A673 (cell line): ENCODE measurements around the gene INTS11.

ENCODE experiments used
- EZH2 ChIP-seq: fragments of 200-600 bp; sonication (generic); IDR thresholded peaks from 2 replicates; pipeline ENCODE4 v1.6.1; 2017; ENCODE audit warnings: borderline replicate concordance, low read depth, mild to moderate bottlenecking, mixed read lengths, antibody characterized with exemption, low read length; ENCODE audit not compliant: poor library complexity, severe bottlenecking
- TF ChIP-seq, protein P1 (sequence below): fragments of 300-800, 200-600 bp; sonication (generic); conservative IDR thresholded peaks from 2 replicates; pipeline ENCODE4 v1.5.1; 2017; ENCODE audit warnings: low read depth, mild to moderate bottlenecking, antibody characterized with exemption, low read length, moderate library complexity, mixed read lengths

DNA sequence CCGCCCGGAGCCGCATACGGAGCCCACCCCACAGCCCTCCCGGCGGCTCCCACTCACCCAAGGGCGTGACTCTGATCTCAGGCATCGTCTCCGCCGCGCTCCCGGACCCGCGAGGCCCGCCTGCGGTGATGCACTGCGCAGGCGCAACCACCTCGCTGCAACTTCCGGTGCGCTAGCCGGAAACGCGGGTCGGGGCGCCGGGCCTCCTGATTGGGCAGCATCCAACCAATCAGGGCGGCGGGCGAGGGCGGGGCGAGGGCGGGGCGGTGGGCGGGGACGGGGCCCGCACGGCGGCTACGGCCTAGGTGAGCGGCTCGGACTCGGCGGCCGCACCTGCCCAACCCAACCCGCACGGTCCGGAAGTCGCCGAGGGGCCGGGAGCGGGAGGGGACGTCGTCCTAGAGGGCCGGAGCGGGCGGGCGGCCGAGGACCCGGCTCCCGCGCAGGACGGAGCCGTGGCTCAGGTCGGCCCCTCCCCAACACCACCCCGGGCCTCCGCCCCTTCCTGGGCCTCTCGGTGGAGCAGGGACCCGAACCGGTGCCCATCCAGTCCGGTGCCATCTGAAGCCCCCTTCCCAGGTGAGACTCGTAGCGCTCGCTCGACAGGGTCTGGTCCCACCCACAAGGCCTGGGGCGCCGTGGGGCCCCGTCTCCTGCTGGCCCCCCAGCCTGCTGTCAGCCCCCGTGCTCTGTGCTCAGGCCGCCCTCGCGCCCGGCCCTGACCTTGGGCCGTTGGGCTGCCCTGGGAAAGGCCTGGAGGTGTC is at the start of gene INTS11, which contains the start of gene CPTP:
- TF ChIP-seq, protein P1, sequence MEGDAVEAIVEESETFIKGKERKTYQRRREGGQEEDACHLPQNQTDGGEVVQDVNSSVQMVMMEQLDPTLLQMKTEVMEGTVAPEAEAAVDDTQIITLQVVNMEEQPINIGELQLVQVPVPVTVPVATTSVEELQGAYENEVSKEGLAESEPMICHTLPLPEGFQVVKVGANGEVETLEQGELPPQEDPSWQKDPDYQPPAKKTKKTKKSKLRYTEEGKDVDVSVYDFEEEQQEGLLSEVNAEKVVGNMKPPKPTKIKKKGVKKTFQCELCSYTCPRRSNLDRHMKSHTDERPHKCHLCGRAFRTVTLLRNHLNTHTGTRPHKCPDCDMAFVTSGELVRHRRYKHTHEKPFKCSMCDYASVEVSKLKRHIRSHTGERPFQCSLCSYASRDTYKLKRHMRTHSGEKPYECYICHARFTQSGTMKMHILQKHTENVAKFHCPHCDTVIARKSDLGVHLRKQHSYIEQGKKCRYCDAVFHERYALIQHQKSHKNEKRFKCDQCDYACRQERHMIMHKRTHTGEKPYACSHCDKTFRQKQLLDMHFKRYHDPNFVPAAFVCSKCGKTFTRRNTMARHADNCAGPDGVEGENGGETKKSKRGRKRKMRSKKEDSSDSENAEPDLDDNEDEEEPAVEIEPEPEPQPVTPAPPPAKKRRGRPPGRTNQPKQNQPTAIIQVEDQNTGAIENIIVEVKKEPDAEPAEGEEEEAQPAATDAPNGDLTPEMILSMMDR = no peak
- TF ChIP-seq EZH2 = no peak
